GM12864 (cell line): ENCODE data around the gene CCSER1.

Experiments
- DNase-seq: peaks from one replicate; pipeline ENCODE4 v3.0.0-alpha.2; 2011; ENCODE audit warnings: low read depth
- H3K4me3 ChIP-seq: 2 replicates; pipeline ENCODE4 v1.5.1; 2011; ENCODE audit warnings: mild to moderate bottlenecking, low read depth, low read length, control low read depth
- CTCF ChIP-seq: IDR thresholded peaks from 2 replicates; pipeline ENCODE4 v1.5.1; 2011; ENCODE audit warnings: low read depth, mild to moderate bottlenecking, moderate library complexity, low read length, control low read depth, inconsistent platforms; ENCODE audit errors: missing control alignments

Gene CCSER1

GRCh38 chr4:90093526-90093925, 33.7 kb upstream of the CCSER1 start:
- no peak for TF ChIP-seq CTCF
- no peak for DNase-seq
- no peak overlapping the region for H3K4me3 ChIP-seq

GRCh38 chr4:90095000-90095399, 32.2 kb upstream of the CCSER1 start:
- no peak overlapping the region for H3K4me3 ChIP-seq
- TF ChIP-seq CTCF, result no peak

GRCh38 chr4:90099812-90100211, 27.4 kb upstream of the CCSER1 start:
- no peak overlapping the region for H3K4me3 ChIP-seq
- no peak for TF ChIP-seq CTCF
- DNase-seq, result no peak

More at GRCh38 chr4:90095000-90095399, 32.2 kb upstream of the CCSER1 start:
- DNase-seq, result no peak

GRCh38 chr4:90103991-90104390, 23.2 kb upstream of the CCSER1 start:
- no peak overlapping the region for H3K4me3 ChIP-seq
- no peak for TF ChIP-seq CTCF
- DNase-seq, result no peak

GRCh38 chr4:90105274-90105673, 21.9 kb upstream of the CCSER1 start:
- no peak for DNase-seq
- H3K4me3 ChIP-seq, result no peak overlapping the region
- TF ChIP-seq CTCF, result no peak

GRCh38 chr4:90112715-90113114, 14.5 kb upstream of the CCSER1 start:
- DNase-seq, result no peak
- no peak overlapping the region for H3K4me3 ChIP-seq
- TF ChIP-seq CTCF, result no peak

GRCh38 chr4:90113881-90114457, 13.2 kb upstream of the CCSER1 start:
- H3K4me3 ChIP-seq, result no peak overlapping the region
- no peak for DNase-seq
- no peak for TF ChIP-seq CTCF
